22Rv1 (cell line): ENCODE results near the gene HLA-DQA1.

ENCODE experiments used
- CTCF ChIP-seq: fragments of 450-650 bp; IDR thresholded peaks from 2 replicates; pipeline ENCODE4 v1.5.1; 2017; ENCODE audit warnings: mild to moderate bottlenecking
- ZFX ChIP-seq: fragments of 450-650 bp; IDR thresholded peaks from 2 replicates; pipeline ENCODE4 v1.6.1; 2017; ENCODE audit warnings: antibody characterized with exemption, borderline replicate concordance

- TF ChIP-seq CTCF (no peak), ZFX (no peak)
These were observed 677 bp downstream of the HLA-DQA1 start for GRCh38 chr6:32637883-32638282.
